GM19438 (cell line): ENCODE measurements around the gene ZNF76.

Experiments
- ATAC-seq: cut with Tn5 transposase; IDR thresholded peaks from one replicate; pipeline ENCODE4 v1.9.1; 2021; ENCODE audit warnings: low read depth; ENCODE audit not compliant: unreplicated experiment

The ZNF76 gene

DNA sequence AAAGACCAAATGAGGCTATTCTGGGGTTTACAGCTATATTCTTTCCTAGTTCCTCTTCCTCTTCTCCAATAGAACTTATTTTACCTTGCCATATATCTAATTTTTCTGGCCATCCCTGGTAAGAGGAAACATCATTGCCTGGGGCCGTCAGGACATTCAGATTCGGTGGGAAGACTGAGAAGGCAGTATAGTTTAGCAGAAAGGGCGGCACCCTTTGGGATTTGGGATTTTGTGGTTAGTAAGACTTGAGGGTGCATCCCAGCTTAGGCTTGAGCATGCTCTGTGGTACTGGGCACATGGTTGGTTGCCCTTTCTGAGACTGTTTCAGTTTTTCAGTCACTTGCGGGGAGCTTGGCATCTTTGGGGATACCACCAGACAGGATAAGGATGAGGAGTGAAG lies 24.6 kb upstream of the ZNF76 start:
- no peak for ATAC-seq

DNA sequence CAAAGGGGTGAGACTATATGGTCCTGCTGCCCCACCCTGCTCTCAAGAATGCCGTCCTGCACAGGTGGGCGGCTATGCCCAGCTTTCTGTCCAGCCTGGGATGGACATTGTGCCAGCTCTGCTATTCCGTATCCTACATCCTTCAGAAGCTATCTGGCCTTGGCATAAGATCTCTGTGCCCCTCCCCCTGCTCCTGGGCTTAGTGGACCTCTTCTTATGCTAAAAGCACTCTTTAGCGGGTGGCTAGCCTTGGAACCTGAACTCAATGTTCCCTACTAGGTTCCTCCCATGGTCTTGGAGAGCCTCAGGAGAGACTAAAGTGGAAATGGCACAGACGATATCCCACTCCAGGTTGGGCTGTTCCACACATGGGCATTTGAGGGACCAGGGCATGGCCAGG lies 23.3 kb upstream of the ZNF76 start:
- ATAC-seq = no peak

DNA sequence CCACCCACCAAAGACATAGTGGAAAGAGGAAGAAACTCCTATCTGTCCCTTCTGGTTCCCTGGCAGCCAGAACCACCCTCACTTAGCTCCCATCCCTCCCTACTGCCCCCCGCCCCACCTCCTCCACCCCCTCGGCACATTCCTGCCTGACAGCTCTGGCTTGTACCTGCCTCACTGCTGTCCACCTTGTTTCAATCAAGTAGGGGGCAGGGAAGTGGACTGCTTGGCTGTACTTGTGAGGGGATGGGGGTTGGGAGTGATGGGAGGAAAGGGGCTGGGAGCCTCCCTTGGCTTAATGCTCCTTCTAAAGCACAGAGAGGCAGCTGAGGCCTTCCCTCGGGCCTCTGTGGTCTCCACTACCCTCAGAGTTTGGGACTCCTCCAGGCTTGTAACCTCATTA lies 22.1 kb upstream of the ZNF76 start:
- no peak for ATAC-seq

DNA sequence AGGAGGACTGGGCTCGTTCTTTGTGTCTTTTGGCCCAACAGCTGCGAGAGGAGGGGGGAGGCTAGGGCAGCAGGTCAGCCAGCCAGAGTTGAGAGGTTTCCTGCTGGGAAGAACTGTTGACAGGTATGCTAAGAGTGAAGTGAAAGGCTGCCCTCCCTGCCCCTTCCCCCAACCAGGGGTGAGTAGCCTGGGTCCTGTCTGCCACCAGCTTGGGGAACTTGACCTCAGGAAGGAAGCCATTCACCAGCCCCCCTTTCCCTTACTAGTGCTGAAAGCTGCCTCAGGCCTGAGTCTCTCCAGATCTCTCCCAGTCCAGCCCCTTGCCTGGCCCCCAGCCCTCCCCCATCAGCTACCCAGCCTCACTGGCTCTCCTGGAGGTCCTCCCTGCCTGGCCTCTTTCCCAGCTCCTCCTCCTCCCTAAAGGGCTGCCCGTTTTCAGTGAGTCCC lies 20.7 kb upstream of the ZNF76 start:
- no peak for ATAC-seq

DNA sequence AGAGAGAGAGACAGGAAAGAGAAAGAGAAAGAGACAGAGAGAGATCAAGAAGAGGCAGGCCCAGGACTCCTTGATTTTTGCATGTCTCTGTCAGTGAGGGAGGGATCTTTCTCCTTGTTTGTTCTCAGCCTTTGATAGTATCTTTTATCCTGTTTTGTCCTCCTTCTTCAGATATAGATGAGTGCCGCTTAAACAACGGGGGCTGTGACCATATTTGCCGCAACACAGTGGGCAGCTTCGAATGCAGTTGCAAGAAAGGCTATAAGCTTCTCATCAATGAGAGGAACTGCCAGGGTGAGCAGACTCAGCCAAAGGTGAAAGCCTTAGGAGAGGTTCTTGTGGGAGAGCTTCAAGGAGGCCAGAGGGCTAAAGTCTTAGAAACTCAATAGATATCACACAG lies 20.0 kb upstream of the ZNF76 start:
- ATAC-seq = no peak

- no peak for ATAC-seq
Measured at GRCh38 chr6:35240838-35241801, 18.4 kb upstream of the ZNF76 start.

DNA sequence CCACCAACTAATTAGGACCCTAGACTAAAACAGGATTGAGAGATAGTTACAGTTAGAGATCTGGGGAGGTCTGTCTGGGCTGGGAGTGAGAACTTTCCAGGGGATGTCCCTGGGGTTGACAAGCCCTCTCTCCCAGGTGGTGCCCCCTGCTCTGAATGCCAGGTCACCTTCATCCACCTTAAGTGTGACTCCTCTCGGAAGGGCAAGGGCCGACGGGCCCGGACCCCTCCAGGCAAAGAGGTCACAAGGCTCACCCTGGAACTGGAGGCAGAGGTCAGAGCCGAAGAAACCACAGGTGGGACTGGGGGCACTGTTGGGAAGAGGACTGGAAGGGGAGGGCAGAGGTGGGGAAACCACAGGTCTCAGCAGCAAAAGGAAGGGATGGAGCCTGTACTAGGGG lies 17.0 kb upstream of the ZNF76 start:
- no peak for ATAC-seq

DNA sequence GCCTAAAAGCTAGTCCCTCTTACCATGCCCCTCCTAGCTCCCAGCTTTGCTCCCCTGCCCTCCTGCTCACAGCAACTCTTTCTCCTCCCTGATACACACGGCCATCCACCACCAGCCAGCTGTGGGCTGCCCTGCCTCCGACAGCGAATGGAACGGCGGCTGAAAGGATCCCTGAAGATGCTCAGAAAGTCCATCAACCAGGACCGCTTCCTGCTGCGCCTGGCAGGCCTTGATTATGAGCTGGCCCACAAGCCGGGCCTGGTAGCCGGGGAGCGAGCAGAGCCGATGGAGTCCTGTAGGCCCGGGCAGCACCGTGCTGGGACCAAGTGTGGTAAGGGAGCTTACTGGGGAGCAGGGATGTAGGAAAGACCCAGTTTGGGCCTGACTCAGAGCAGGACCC lies 16.6 kb upstream of the ZNF76 start:
- no peak for ATAC-seq

DNA sequence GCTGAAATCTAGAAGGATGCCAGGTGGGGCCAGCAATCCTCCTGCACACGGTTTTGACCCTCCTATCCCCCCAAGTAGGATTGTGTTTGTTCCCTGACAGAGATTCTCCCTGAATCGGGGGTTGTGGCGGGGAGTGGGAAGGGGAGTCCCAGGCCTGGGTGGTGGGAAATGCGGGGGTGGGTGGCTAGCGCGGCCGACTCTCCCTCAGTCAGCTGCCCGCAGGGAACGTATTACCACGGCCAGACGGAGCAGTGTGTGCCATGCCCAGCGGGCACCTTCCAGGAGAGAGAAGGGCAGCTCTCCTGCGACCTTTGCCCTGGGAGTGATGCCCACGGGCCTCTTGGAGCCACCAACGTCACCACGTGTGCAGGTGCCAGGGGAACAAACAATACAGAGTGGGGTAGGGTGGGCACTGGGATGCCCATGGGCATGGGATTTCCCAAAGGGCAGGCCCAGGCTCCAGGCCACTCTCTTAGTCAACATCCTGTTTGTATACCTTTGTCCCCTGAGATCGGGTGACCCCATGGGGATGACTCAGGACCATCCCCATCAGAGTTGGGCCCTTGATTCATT lies 16.1 kb upstream of the ZNF76 start:
- ATAC-seq = no peak

GRCh38 chr6:35244551-35244950 lies 15.0 kb upstream of the ZNF76 start:
- no peak for ATAC-seq

- ATAC-seq = peak; percentile 58
Measured at GRCh38 chr6:35247642-35248231, 11.8 kb upstream of the ZNF76 start.

DNA sequence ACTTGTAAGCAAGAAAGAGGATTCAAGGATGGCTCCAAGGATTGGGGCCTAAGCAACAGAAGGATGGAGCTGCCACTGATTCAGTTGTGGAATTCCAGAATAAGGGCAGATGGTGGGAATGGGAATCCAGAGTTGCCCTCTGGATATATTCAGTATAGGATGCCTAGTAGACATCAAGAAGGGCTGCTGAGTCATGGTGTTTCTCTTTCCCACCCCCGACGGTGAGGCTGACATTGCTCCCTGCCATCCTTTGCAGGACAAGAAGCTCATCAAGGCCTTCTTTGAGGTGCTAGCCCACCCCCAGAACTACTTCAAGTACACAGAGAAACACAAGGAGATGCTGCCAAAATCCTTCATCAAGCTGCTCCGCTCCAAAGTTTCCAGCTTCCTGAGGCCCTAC lies 11.2 kb upstream of the ZNF76 start:
- no peak for ATAC-seq

GRCh38 chr6:35248965-35249364 lies 10.6 kb upstream of the ZNF76 start:
- no peak for ATAC-seq

GRCh38 chr6:35251949-35252348 lies 7.6 kb upstream of the ZNF76 start:
- no peak for ATAC-seq

DNA sequence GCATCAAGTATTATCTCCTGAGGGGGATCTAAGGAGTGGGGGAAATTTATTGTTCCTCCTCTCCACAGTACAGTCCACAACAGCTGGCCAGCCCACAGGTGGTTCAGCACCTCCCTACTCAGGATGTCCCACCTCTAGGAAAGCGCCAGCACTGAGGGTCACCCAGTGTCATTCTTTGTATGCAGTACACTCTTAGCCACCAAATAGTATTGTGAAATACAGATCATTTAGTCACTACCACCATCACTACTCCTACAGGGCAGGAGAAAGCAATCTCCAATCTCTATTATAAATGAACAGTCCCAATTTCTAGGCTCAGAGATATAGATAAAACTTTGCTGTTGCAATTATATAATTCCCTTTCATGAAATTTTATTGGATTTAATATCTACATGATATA lies 6.3 kb upstream of the ZNF76 start:
- ATAC-seq = no peak

- no peak for ATAC-seq
Measured at GRCh38 chr6:35258336-35258735, 1.2 kb upstream of the ZNF76 start.

DNA sequence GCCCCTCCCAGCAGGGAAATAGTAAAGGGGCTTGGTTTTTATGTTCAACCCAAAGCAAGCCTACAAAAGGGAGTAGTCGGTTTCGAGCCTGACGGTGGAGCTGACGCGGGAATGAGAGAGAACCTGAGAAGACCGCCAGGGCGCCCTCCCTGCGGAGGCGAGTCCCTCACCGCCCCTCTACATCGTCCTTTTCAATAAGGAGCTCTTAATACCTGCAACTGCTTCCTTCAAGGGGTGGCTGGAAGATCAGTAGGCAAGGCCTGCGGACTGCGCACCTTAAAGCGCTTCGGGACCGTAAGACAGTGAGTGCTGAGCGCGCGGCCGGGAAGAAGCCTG lies 709 bp upstream of the ZNF76 start:
- peak; percentile 8 for ATAC-seq

DNA sequence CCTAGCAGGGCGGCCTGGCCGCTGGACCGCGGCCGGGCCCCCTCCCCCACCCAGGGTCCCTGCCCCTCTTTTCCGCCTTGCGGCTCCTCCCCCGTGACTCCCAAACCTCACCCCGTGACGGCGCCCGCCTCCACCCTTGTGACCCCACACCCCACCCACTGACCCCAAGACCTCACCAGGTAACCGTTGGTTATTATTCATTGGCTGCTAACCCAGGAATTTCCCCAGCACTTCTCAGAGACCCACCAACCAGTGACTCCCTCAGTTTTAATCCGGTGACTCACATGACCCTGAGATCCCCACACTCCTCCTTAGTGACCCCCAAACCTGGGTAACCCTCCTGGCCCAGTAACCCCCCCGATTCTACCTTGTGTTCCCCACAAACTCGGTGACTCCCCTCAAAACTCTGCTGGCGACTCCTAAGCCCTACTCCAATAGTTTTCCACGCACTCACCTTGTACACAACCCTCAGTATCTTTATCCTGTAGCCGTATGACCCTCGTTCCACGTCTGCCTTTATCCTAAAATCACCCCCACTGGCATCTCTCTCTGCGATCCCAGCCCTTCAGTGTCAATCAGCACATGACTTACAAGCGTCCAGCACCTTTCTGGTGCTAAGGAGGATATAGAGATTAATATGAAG lies 534 bp downstream of the ZNF76 start:
- peak; percentile 19 for ATAC-seq

- ATAC-seq = no peak
Measured at GRCh38 chr6:35260591-35261570, 1.3 kb downstream of the ZNF76 start.

DNA sequence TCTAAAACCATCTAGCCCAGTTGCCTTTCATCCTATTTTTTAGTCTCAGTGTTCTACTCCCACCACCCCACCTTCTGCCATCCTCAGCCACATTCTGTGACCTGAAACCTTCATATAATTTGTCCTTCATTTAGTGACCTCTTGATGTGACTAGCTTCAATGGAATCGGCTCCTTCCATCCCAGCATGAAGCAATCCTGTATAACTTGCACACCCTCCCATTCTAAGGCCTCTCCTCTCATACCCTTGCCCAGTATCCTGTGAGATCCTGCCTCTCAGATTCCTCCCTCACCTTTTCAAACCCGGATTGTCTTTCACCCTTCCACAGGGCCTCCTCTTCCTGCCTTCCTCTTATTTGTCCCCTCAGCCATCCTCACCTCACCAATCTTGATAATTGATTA lies 3.1 kb downstream of the ZNF76 start:
- no peak for ATAC-seq
